Adipose tissue (tissue), 3 donors: Measurements from ENCODE around the gene CRTC1. TPM values are rescaled to one million over a fixed set of nuclear protein-coding genes. Genes with fewer than 3 reads are reported as not detected.

Experiments
- H3K27ac ChIP-seq: one replicate; pipeline ENCODE4 v1.5.1; 2013; ENCODE audit warnings: low read depth, low read length
- WGBS, 3 donors: extraction: QIAGEN DNeasy Blood & Tissue Kit; methylation state at CpG; one replicate each; pipeline ENCODE4 v1.1.7; 2013; 5-methylcytosine and 5-hydroxymethylcytosine counted together
- polyA plus RNA-seq, 3 donors: library from polyadenylated mRNA; stranded (reverse); fragments of 200-250 nt; gene quantifications; one replicate each; pipeline ENCODE4 v1.2.3, GENCODE V29; 2013
- donor health status: healthy with polysubstance abuse.
- donor health status: Bipolar disorder and iron deficiency.
- donor health status: healthy.

The CRTC1 gene
- polyA plus RNA-seq, 3 donors: 5.3 to 8.3 (median 5.4) TPM

GRCh38 chr19:18735324-18735723, 51.8 kb downstream of the CRTC1 start:
- 91 to 96% (median 94%) methylated on average over 12 to 14 of the region's 14 CpGs for WGBS, 3 donors
- no peak overlapping the region for H3K27ac ChIP-seq

GRCh38 chr19:18735752-18736151, 52.3 kb downstream of the CRTC1 start:
- no peak overlapping the region for H3K27ac ChIP-seq
- WGBS, 3 donors: 77 to 88% (median 85%) methylated on average over 9 of the region's 9 CpGs

- no peak overlapping the region for H3K27ac ChIP-seq
- WGBS, 3 donors: 64 to 88% (median 81%) methylated on average over 25 to 27 of the region's 27 CpGs
Observed at GRCh38 chr19:18736415-18737336, 53.2 kb downstream of the CRTC1 start.

- 65 to 76% (median 76%) methylated on average over 10 of the region's 10 CpGs for WGBS, 3 donors
- H3K27ac ChIP-seq: no peak overlapping the region
Observed at GRCh38 chr19:18737337-18737953, 54.0 kb downstream of the CRTC1 start.

- H3K27ac ChIP-seq: no peak overlapping the region
- 41 to 96% (median 70%) methylated on average over 1 of the region's 1 CpG for WGBS, 3 donors
Observed at GRCh38 chr19:18737954-18738351, 54.5 kb downstream of the CRTC1 start.

GRCh38 chr19:18738961-18739690, 55.6 kb downstream of the CRTC1 start:
- WGBS, 3 donors: 94 to 97% (median 94%) methylated on average over 20 of the region's 20 CpGs
- H3K27ac ChIP-seq: no peak overlapping the region

- WGBS, 3 donors: 34 to 67% (median 60%) methylated on average over 25 to 27 of the region's 27 CpGs
Observed at GRCh38 chr19:18741124-18742121, 57.9 kb downstream of the CRTC1 start.

GRCh38 chr19:18742324-18742723, 58.8 kb downstream of the CRTC1 start:
- no peak overlapping the region for H3K27ac ChIP-seq
- 77 to 88% (median 86%) methylated on average over 14 of the region's 14 CpGs for WGBS, 3 donors

More at GRCh38 chr19:18741124-18742121, 57.9 kb downstream of the CRTC1 start:
- H3K27ac ChIP-seq: no peak overlapping the region

- WGBS, 3 donors: 37 to 74% (median 62%) methylated on average over 37 to 38 of the region's 38 CpGs
- no peak overlapping the region for H3K27ac ChIP-seq
Observed at GRCh38 chr19:18742838-18743783, 59.6 kb downstream of the CRTC1 start.

- 93 to 96% (median 93%) methylated on average over 34 to 36 of the region's 36 CpGs for WGBS, 3 donors
- H3K27ac ChIP-seq: no peak overlapping the region
Observed at GRCh38 chr19:18743784-18744418, 60.4 kb downstream of the CRTC1 start.

GRCh38 chr19:18745012-18745735, 61.7 kb downstream of the CRTC1 start:
- H3K27ac ChIP-seq: no peak overlapping the region
- WGBS, 3 donors: 86 to 94% (median 93%) methylated on average over 23 to 26 of the region's 26 CpGs

- WGBS, 3 donors: 94 to 97% (median 95%) methylated on average over 5 of the region's 5 CpGs
- no peak overlapping the region for H3K27ac ChIP-seq
Observed at GRCh38 chr19:18745931-18746330, 62.5 kb downstream of the CRTC1 start.

GRCh38 chr19:18746401-18747325, 63.2 kb downstream of the CRTC1 start:
- no peak overlapping the region for H3K27ac ChIP-seq
- 76 to 85% (median 82%) methylated on average over 28 to 29 of the region's 29 CpGs for whole genome bisulfite sequencing, 3 donors

- 93 to 96% (median 95%) methylated on average over 23 of the region's 23 CpGs for WGBS, 3 donors
- no peak overlapping the region for H3K27ac ChIP-seq
Observed at GRCh38 chr19:18749362-18750231, 66.1 kb downstream of the CRTC1 start.
